HG03064 (cell line): ENCODE data around the gene TOP2A.

ENCODE experiments used
- ATAC-seq: cut with Tn5 transposase; IDR thresholded peaks from one replicate; pipeline ENCODE4 v1.9.1; 2021; ENCODE audit warnings: low read depth; ENCODE audit not compliant: unreplicated experiment

Gene TOP2A

DNA sequence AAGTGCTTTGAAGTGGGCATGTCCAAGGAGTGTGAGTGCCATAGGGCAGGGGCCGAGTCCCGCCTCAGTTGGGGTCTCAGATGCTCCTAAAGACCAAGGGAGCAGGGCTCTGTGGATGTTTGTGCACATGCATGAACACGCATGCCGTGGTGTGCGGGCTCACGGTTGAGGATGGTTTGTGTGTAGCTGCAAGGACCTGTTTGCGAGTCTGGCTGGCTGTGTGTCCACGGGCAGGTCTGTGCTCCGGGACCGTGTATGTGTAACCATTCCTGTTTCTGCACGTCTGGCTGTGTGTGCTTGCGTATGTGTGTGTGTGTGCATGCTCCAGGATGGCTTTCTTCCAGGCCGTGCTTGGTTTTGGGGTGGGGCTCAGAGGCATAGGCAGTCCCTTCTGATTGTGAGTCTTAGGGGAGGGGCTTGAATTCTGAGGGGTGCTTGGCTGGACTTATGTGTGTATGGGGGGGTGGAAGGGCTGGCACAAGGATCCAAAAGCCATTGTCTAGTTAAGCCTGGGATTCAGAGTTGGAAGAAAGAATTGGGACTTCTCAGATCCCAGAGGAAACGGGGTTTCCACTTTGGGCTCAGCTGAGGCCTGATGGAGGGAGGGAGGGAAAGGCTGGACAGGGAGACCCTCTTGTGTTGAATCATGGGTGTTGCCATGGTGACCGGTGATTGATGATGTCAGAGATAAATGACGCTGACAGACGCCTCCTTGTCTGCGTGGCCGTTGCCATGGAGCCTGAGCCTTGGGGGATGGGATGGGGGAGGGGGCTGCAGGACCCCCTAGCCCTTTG, 67.6 kb downstream of the TOP2A start:
- ATAC-seq = no peak

- no peak for ATAC-seq
Measured at GRCh38 chr17:40349477-40349894, 68.2 kb downstream of the TOP2A start.

GRCh38 chr17:40348562-40349476, 68.9 kb downstream of the TOP2A start:
- no peak for ATAC-seq

- ATAC-seq = no peak
Measured at GRCh38 chr17:40348136-40348504, 69.6 kb downstream of the TOP2A start.

- no peak for ATAC-seq
Measured at GRCh38 chr17:40347319-40348135, 70.2 kb downstream of the TOP2A start.

GRCh38 chr17:40346765-40347158, 70.9 kb downstream of the TOP2A start:
- no peak for ATAC-seq

DNA sequence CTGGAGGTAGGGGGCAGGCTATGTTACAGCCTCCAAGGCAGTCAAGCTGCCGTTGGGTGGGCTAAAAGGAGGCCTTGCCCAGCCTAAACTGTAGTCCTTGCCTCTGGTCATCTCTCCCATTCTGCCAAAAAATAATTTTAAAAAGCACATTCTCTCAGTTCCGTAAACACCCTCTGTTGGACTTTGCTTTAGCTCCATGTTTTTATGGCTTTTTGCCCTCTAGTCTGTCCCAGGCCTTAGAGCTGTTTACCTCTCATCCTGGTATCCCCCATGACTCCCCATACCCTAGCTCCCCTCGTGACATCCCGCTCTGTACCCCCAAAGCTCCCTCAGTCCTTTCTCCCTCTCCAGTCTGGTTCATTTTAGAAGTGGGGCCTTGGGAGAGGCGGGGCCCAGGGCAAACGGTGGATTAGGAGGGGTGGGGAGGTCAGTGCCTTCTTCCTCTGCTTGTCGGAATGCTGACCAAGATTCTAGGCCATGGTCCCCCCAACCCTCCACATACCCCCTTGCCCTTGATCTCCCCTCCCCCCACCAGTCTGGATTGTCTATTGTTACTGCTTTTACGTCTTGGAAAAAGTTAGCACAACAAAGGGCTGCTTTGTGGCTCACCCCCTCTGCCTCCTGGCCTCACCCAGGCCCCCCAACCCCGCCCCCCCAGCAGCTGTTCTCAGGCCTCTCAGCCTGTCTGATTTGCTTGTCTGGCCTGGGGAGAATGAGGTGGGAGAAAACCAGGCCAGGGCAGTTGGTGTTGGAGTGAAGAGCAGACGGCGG, 71.5 kb downstream of the TOP2A start:
- ATAC-seq = no peak

GRCh38 chr17:40345161-40345993, 72.3 kb downstream of the TOP2A start:
- ATAC-seq = no peak

- ATAC-seq = no peak
Measured at GRCh38 chr17:40344421-40345160, 73.1 kb downstream of the TOP2A start.

DNA sequence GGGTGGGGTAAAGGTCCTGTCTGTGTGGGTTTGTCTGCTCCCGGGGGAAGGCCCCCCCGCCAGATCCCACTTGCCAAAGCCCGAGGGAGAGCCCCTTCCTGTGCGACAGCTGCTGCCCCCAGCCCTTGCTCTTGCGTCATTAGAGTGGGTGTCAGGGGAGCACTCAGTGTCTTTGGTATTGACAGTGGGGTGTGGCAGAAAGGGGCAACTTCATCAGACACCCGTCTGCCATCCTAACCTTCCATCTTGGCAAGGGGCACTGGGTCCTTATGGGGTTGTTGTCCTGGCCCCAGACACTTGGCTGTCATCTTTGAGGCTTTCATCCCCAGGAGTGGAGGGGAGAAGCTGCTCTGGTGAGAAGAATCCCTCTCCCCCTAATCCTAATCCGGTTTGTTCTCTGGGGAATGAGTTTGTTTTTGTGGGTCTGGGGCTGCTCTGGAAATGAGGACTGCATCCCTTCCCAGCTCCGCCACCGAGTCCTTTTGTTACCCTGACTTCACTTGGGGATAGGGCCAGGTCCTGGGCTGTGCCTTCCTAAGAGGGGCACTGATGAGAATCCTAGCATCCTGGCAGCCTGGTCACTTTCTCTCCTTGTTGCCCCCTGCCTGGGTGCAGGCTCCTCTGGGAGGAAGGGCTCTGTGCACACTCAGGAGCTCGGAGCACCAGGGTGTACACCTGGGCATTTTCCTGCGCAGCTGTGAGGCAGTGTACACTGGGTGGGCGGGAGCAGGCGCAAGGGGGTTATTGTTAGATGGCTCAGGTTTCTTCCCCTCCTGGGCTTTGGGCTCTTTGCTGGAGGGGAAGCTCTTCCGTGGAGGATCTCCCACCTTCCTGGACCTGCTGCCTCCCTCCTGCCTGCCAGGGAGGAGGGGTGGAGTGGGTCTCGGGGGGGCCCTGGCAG, 74.2 kb downstream of the TOP2A start:
- ATAC-seq = no peak

- no peak for ATAC-seq
Measured at GRCh38 chr17:40342504-40343218, 75.0 kb downstream of the TOP2A start.

- ATAC-seq = no peak
Measured at GRCh38 chr17:40341808-40342503, 75.7 kb downstream of the TOP2A start.

GRCh38 chr17:40340880-40341807, 76.6 kb downstream of the TOP2A start:
- no peak for ATAC-seq

GRCh38 chr17:40340327-40340726, 77.4 kb downstream of the TOP2A start:
- no peak for ATAC-seq

DNA sequence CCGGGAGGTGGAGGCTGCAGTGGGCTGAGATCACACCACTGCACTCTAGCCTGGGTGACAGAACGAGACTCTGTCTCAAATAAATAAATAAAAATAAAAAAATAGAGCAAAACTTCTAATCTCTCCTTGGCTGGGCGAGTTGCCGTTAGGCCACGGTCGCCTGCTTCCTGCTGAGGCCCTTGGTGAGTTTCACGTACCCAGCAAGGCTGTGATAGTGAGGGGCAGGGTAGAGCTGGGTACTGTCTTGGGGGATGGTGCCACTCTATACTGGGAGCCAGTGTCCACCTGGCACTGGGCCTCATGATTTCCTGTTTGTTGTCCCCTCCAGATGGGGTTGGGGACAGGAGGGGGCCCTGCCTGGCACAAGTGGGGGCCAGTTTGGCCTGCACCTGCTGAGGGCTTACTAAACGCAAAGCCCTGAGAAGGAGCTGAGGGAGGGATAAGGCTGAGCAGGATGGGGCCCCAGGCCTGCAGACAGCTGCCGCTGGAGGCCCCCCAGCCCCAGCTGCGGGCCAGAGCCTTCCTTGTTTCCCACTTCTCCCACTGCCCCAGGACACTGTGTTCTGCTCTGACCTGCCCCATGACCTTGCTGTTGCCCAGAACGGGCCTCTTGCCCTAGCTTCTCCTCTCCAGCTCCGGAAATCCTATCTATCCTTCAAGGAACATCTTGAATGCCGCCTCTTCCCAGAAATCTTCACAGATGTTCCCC, 78.6 kb downstream of the TOP2A start:
- ATAC-seq = no peak
